HG03139 (cell line): ENCODE data around the gene TSHZ2.
"Not testable (repeated sequence)": the region's sequence is repeated elsewhere in the genome, so short reads cannot be mapped to it uniquely, and the experiment has no call there.

Experiments used
- ATAC-seq: cut with Tn5 transposase; IDR thresholded peaks from one replicate; pipeline ENCODE4 v1.9.1; 2021; ENCODE audit not compliant: unreplicated experiment

Gene TSHZ2

GRCh38 chr20:53488775-53489272, 516.7 kb downstream of the TSHZ2 start:
- ATAC-seq = no peak

GRCh38 chr20:53489528-53489927, 517.4 kb downstream of the TSHZ2 start:
- no peak for ATAC-seq

- ATAC-seq = no peak
Measured at GRCh38 chr20:53490620-53491019, 518.5 kb downstream of the TSHZ2 start.

- no peak for ATAC-seq
Measured at GRCh38 chr20:53491462-53491861, 519.3 kb downstream of the TSHZ2 start.

GRCh38 chr20:53492212-53492611, 520.1 kb downstream of the TSHZ2 start:
- ATAC-seq = no peak

- ATAC-seq = no peak
Measured at GRCh38 chr20:53493311-53493857, 521.2 kb downstream of the TSHZ2 start.

GRCh38 chr20:53494753-53495152, 522.6 kb downstream of the TSHZ2 start:
- no peak for ATAC-seq

GRCh38 chr20:53495398-53496092, 523.4 kb downstream of the TSHZ2 start:
- no peak for ATAC-seq

GRCh38 chr20:53497246-53497645, 525.1 kb downstream of the TSHZ2 start:
- ATAC-seq = no peak

GRCh38 chr20:53498341-53498740, 526.2 kb downstream of the TSHZ2 start:
- no peak for ATAC-seq

GRCh38 chr20:53500651-53501050, 528.5 kb downstream of the TSHZ2 start:
- no peak for ATAC-seq

- no peak for ATAC-seq
Measured at GRCh38 chr20:53502820-53503219, 530.7 kb downstream of the TSHZ2 start.

GRCh38 chr20:53503517-53503919, 531.4 kb downstream of the TSHZ2 start:
- ATAC-seq = no peak

- not testable (repeated sequence) for ATAC-seq
Measured at GRCh38 chr20:53504106-53504505, 531.9 kb downstream of the TSHZ2 start.

GRCh38 chr20:53510262-53510661, 538.1 kb downstream of the TSHZ2 start:
- no peak for ATAC-seq

GRCh38 chr20:53510704-53511103, 538.5 kb downstream of the TSHZ2 start:
- no peak for ATAC-seq

- ATAC-seq = no peak
Measured at GRCh38 chr20:53512076-53512475, 539.9 kb downstream of the TSHZ2 start.

- ATAC-seq = no peak
Measured at GRCh38 chr20:53513168-53513488, 541.0 kb downstream of the TSHZ2 start.

- ATAC-seq = no peak
Measured at GRCh38 chr20:53513489-53514298, 541.5 kb downstream of the TSHZ2 start.

GRCh38 chr20:53515749-53516148, 543.6 kb downstream of the TSHZ2 start:
- ATAC-seq = no peak

GRCh38 chr20:53517146-53517545, 545.0 kb downstream of the TSHZ2 start:
- no peak for ATAC-seq

- ATAC-seq = not testable (repeated sequence)
Measured at GRCh38 chr20:53521421-53521820, 549.3 kb downstream of the TSHZ2 start.
